ENCODE results near the gene ZNF462.
"Not testable (repeated sequence)": the region's sequence is repeated elsewhere in the genome, so short reads cannot be mapped to it uniquely, and the experiment has no call there.

The ZNF462 gene

GRCh38 chr9:106886111-106887046, 23.4 kb downstream of the ZNF462 start:
- no peak for DNase-seq (ENCODE audit: low read depth in 2 of 2)

GRCh38 chr9:106887066-106887465, 24.1 kb downstream of the ZNF462 start:
- DNase-seq (ENCODE audit: low read depth in 2 of 2), result no peak

- DNase-seq (ENCODE audit: low read depth in 2 of 2), result no peak
Measured at GRCh38 chr9:106889061-106889590, 26.2 kb downstream of the ZNF462 start.

- no peak for DNase-seq (ENCODE audit: low read depth in 2 of 2)
Measured at GRCh38 chr9:106890608-106891007, 27.6 kb downstream of the ZNF462 start.

- no peak for DNase-seq (ENCODE audit: low read depth in 2 of 2)
Measured at GRCh38 chr9:106891286-106891685, 28.3 kb downstream of the ZNF462 start.

GRCh38 chr9:106892632-106893031, 29.7 kb downstream of the ZNF462 start:
- DNase-seq (ENCODE audit: low read depth in 2 of 2), result no peak

GRCh38 chr9:106893088-106893487, 30.1 kb downstream of the ZNF462 start:
- no peak for DNase-seq (ENCODE audit: low read depth in 2 of 2)

GRCh38 chr9:106896695-106897094, 33.7 kb downstream of the ZNF462 start:
- no peak for DNase-seq (ENCODE audit: low read depth in 2 of 2)

GRCh38 chr9:106897236-106897635, 34.3 kb downstream of the ZNF462 start:
- DNase-seq (ENCODE audit: low read depth in 2 of 2), result no peak

GRCh38 chr9:106897751-106898150, 34.8 kb downstream of the ZNF462 start:
- DNase-seq (ENCODE audit: low read depth in 2 of 2), result no peak

- DNase-seq (ENCODE audit: low read depth in 2 of 2), result not testable (repeated sequence)
Measured at GRCh38 chr9:106900523-106900922, 37.6 kb downstream of the ZNF462 start.

GRCh38 chr9:106906129-106906528, 43.2 kb downstream of the ZNF462 start:
- no peak for DNase-seq (ENCODE audit: low read depth in 2 of 2)

GRCh38 chr9:106911951-106912350, 49.0 kb downstream of the ZNF462 start:
- no peak for DNase-seq (ENCODE audit: low read depth in 2 of 2)

- no peak for DNase-seq (ENCODE audit: low read depth in 2 of 2)
Measured at GRCh38 chr9:106913276-106913675, 50.3 kb downstream of the ZNF462 start.

GRCh38 chr9:106915851-106916250, 52.9 kb downstream of the ZNF462 start:
- no peak for DNase-seq (ENCODE audit: low read depth in 2 of 2)

GRCh38 chr9:106916466-106917235, 53.7 kb downstream of the ZNF462 start:
- DNase-seq (ENCODE audit: low read depth in 2 of 2), result no peak

GRCh38 chr9:106918825-106919509, 56.0 kb downstream of the ZNF462 start:
- no peak for DNase-seq (ENCODE audit: low read depth in 2 of 2)

- no peak for DNase-seq (ENCODE audit: low read depth in 2 of 2)
Measured at GRCh38 chr9:106920091-106920490, 57.1 kb downstream of the ZNF462 start.

- DNase-seq (ENCODE audit: low read depth in 2 of 2), result no peak
Measured at GRCh38 chr9:106920701-106921283, 57.8 kb downstream of the ZNF462 start.

- DNase-seq (ENCODE audit: low read depth in 2 of 2), result no peak
Measured at GRCh38 chr9:106921341-106921899, 58.5 kb downstream of the ZNF462 start.

GRCh38 chr9:106922026-106922425, 59.1 kb downstream of the ZNF462 start:
- no peak for DNase-seq (ENCODE audit: low read depth in 2 of 2)
